A549 (cell line): ENCODE results near the gene TMEM59.

Source experiments
- CBX2 ChIP-seq: fragments of 200-600 bp; sonication (generic); IDR thresholded peaks from 2 replicates; pipeline ENCODE4 v1.6.1; 2016; ENCODE audit warnings: low read depth, mild to moderate bottlenecking, borderline replicate concordance
- CTCF ChIP-seq: fragments of >200 bp; sonication (Bioruptor Twin); formaldehyde crosslinking; IDR thresholded peaks from 3 replicates; pipeline ENCODE4 v1.5.1; 2016
- EP300 ChIP-seq, 2 experiments: fragments of >200 bp; sonication (Bioruptor Twin); formaldehyde crosslinking; IDR thresholded peaks; 2 replicates in 1 of 2; 3 replicates in 1 of 2; pipeline ENCODE4 v1.6.1; 2016 to 2017
- GATA3 ChIP-seq: IDR thresholded peaks from 2 replicates; pipeline ENCODE4 v1.6.1; 2012; ENCODE audit warnings: borderline replicate concordance
- JUNB ChIP-seq: fragments of >200 bp; sonication (Bioruptor Twin); formaldehyde crosslinking; IDR thresholded peaks from 2 replicates; pipeline ENCODE4 v1.6.1; 2016
- KDM1A ChIP-seq: fragments of 200-600 bp; sonication (generic); IDR thresholded peaks from 2 replicates; pipeline ENCODE4 v1.6.1; 2016; ENCODE audit warnings: low read depth, mild to moderate bottlenecking
- KDM5A ChIP-seq: fragments of 200-600 bp; sonication (generic); IDR thresholded peaks from 2 replicates; pipeline ENCODE4 v1.6.1; 2016; ENCODE audit warnings: antibody characterized with exemption, mild to moderate bottlenecking
- MAX ChIP-seq: IDR thresholded peaks from 2 replicates; pipeline ENCODE4 v1.6.1; 2012
- PBX3 ChIP-seq: IDR thresholded peaks from 2 replicates; pipeline ENCODE4 v1.6.1; 2012
- RAD21 ChIP-seq, 2 experiments: fragments of >200 bp in 1 of 2; sonication (Bioruptor Twin) in 1 of 2; formaldehyde crosslinking in 1 of 2; IDR thresholded peaks in 1 of 2; conservative IDR thresholded peaks in 1 of 2; 2 replicates in 1 of 2; 3 replicates in 1 of 2; pipeline ENCODE4 v1.6.1; 2012 to 2018; ENCODE audit warnings: inconsistent platforms in 1 of 2
- RCOR1 ChIP-seq: fragments of 150-350 bp; IDR thresholded peaks from 2 replicates; pipeline ENCODE4 v1.6.1; 2014; ENCODE audit warnings: antibody characterized with exemption, low read length, low read depth

- TF ChIP-seq MAX (no peak), EP300 (IDR thresholded peaks at IDR 0.05) (no peak), CTCF (no peak), JUNB (no peak), KDM1A (no peak), PBX3 (no peak), GATA3 (no peak), KDM5A (no peak), RCOR1 (no peak), RAD21 (conservative IDR thresholded peaks at IDR 0.05 in 1 of 2, IDR thresholded peaks at IDR 0.05 in 1 of 2) (no peak), CBX2 (no peak)
These were observed 43.9 kb upstream of the TMEM59 start for GRCh38 chr1:54096877-54097240.
